ENCODE measurements around the gene TMEM82. TPM values are rescaled to one million over a fixed set of nuclear protein-coding genes. Genes with fewer than 3 reads are reported as not detected.

Gene TMEM82
- polyA plus RNA-seq, 1 donor (not counting 4 experiments of a cell fraction or from before 2014, with no cell fraction given), result not detected

DNA sequence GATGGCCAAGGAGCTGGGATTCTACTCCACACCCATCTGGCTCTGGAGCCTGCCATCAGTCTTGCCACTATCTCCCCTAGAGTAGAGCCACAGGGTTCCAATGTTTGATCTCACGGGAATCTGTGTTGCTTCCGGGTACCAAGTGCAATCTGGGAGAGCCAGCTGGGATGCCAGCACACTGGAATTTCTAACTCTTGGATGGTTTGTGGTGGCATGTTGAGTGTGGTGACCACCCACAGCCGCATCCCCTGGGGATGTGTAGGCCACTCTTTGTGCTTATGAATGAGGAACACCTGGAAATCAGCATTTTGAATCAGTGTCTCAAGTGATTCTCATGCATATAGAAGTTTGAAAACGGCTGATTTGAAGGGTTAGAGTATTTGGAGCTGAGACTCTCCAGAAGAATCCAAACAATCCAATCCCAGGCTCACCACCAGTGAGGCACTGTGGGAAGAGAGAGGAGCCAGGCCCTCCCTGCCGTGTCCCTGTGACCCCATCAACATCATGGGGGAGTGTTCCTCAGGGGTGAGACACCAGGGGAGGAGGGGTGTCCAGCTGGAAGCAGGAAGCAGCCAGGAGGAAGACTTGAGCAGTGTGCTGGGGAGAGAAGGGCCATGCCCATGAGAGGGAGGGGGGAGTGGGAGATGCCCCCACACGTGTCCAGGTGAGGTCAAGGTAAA, 29.7 kb downstream of the TMEM82 start:
- Histone ChIP-seq H3K36me3 (ENCODE audit: control insufficient read depth in 2 of 2, extremely low read depth in 1 of 2, insufficient read depth in 2 of 2, low read length in 2 of 2) (peaks cover 48 to 67% of the 10 kb centered on the region in 2 experiments), H3K9ac (ENCODE audit: control insufficient read depth, extremely low read depth, insufficient read depth, low read length) (no peak overlapping the region), H3K9me1 (ENCODE audit: control insufficient read depth, extremely low read depth, insufficient read depth, low read length) (no peaks in the 10 kb centered on the region), H3K4me2 (ENCODE audit: control insufficient read depth, extremely low read depth, insufficient read depth, low read depth, low read length) (no peak overlapping the region), H3K4me3 (ENCODE audit: control insufficient read depth in 2 of 3, extremely low read depth in 1 of 3, insufficient read depth in 2 of 3, low read depth in 1 of 3, low read length in 3 of 3) (no peak overlapping the region), H4K20me1 (ENCODE audit: control insufficient read depth, extremely low read depth, insufficient read depth, low read length) (no peaks in the 10 kb centered on the region), H3K79me2 (ENCODE audit: control insufficient read depth, insufficient read depth, low read length) (peaks cover 36% of the 10 kb centered on the region), H3K27me3 (ENCODE audit: control insufficient read depth, extremely low read depth, insufficient read depth, low read length) (no peaks in the 10 kb centered on the region), H3K4me1 (ENCODE audit: control insufficient read depth, extremely low read depth, insufficient read depth, low read length) (no peaks in the 10 kb centered on the region), H3K9me3 (ENCODE audit: control insufficient read depth, low read depth, low read length) (no peaks in the 10 kb centered on the region), H3K27ac (ENCODE audit: control insufficient read depth, insufficient read depth, low read length) (no peak overlapping the region), H2AFZ (ENCODE audit: control insufficient read depth, low read length) (no peak overlapping the region)
- FAIRE-seq, result no peak
- TF ChIP-seq, protein P1, sequence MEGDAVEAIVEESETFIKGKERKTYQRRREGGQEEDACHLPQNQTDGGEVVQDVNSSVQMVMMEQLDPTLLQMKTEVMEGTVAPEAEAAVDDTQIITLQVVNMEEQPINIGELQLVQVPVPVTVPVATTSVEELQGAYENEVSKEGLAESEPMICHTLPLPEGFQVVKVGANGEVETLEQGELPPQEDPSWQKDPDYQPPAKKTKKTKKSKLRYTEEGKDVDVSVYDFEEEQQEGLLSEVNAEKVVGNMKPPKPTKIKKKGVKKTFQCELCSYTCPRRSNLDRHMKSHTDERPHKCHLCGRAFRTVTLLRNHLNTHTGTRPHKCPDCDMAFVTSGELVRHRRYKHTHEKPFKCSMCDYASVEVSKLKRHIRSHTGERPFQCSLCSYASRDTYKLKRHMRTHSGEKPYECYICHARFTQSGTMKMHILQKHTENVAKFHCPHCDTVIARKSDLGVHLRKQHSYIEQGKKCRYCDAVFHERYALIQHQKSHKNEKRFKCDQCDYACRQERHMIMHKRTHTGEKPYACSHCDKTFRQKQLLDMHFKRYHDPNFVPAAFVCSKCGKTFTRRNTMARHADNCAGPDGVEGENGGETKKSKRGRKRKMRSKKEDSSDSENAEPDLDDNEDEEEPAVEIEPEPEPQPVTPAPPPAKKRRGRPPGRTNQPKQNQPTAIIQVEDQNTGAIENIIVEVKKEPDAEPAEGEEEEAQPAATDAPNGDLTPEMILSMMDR (optimal IDR thresholded peaks at IDR 0.05 in 1 of 3, IDR thresholded peaks at IDR 0.05 in 1 of 3, conservative IDR thresholded peaks at IDR 0.05 in 1 of 3; ENCODE audit: extremely low read depth in 1 of 3, insufficient read depth in 2 of 3, low read length in 3 of 3), result no peak
- no peak for TF ChIP-seq EZH2 (IDR thresholded peaks at IDR 0.05; ENCODE audit: low read length)
- dilution Hi-C loops (cut with MboI; ENCODE audit: extremely low pct_ligation_motif_present, low sequenced_read_pairs), result no loop called here
- DNase-seq (ENCODE audit: low read depth, low spot score), result no peak

DNA sequence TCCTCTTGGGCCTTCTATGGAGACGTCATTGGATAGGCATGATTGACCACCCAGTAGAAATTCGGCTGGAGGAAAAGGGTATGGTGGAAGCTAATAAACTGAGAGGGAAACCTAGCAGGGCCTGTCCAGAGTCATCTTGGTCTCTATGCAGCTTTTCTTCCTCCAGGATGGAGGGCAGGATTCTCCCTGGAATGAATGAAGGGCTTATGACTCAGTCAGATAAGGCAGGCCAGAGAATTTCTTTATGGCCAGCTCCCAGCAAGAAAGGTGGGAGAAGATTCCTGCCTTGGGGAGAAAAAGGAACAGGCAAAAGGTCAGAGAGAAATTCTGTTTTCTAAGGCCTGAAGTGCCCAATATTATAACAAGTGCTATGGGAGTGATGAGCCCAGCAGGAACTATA, 33.4 kb downstream of the TMEM82 start:
- no peak overlapping the region for H3K27ac ChIP-seq (ENCODE audit: control insufficient read depth, insufficient read depth, low read length)
- no peak overlapping the region for H3K9ac ChIP-seq (ENCODE audit: control insufficient read depth, extremely low read depth, insufficient read depth, low read length)
- TF ChIP-seq EZH2 (IDR thresholded peaks at IDR 0.05; ENCODE audit: low read length), result no peak
- TF ChIP-seq, protein P1 (optimal IDR thresholded peaks at IDR 0.05 in 1 of 3, IDR thresholded peaks at IDR 0.05 in 1 of 3, conservative IDR thresholded peaks at IDR 0.05 in 1 of 3; ENCODE audit: extremely low read depth in 1 of 3, insufficient read depth in 2 of 3, low read length in 3 of 3), result no peak
- dilution Hi-C loops (cut with MboI; ENCODE audit: extremely low pct_ligation_motif_present, low sequenced_read_pairs), result no loop called here
- H3K4me1 ChIP-seq (ENCODE audit: control insufficient read depth, extremely low read depth, insufficient read depth, low read length), result no peaks in the 10 kb centered on the region
- DNase-seq (ENCODE audit: low read depth, low spot score), result no peak
- H3K36me3 ChIP-seq (ENCODE audit: control insufficient read depth in 2 of 2, extremely low read depth in 1 of 2, insufficient read depth in 2 of 2, low read length in 2 of 2), result peaks cover 51 to 68% of the 10 kb centered on the region in 2 experiments
- no peak for FAIRE-seq
- no peaks in the 10 kb centered on the region for H3K9me1 ChIP-seq (ENCODE audit: control insufficient read depth, extremely low read depth, insufficient read depth, low read length)
- H3K9me3 ChIP-seq (ENCODE audit: control insufficient read depth, low read depth, low read length), result no peaks in the 10 kb centered on the region
- H3K79me2 ChIP-seq (ENCODE audit: control insufficient read depth, insufficient read depth, low read length), result peaks cover 17% of the 10 kb centered on the region
- no peaks in the 10 kb centered on the region for H4K20me1 ChIP-seq (ENCODE audit: control insufficient read depth, extremely low read depth, insufficient read depth, low read length)
- H3K27me3 ChIP-seq (ENCODE audit: control insufficient read depth, extremely low read depth, insufficient read depth, low read length), result no peaks in the 10 kb centered on the region
- no peak overlapping the region for H3K4me2 ChIP-seq (ENCODE audit: control insufficient read depth, extremely low read depth, insufficient read depth, low read depth, low read length)
- H3K4me3 ChIP-seq (ENCODE audit: control insufficient read depth in 2 of 3, extremely low read depth in 1 of 3, insufficient read depth in 2 of 3, low read depth in 1 of 3, low read length in 3 of 3), result no peak overlapping the region
- H2AFZ ChIP-seq (ENCODE audit: control insufficient read depth, low read length), result no peak overlapping the region

Data from keratinocyte (primary cell).